Skin of body (tissue), 3 donors: ENCODE results near the gene UBE2N. TPM values are rescaled to one million over a fixed set of nuclear protein-coding genes. Genes with fewer than 3 reads are reported as not detected.

Experiments used
- DNase-seq: peaks from one replicate; lab custom pipeline; 2025; lab: John Stamatoyannopoulos, UW
- small RNA-seq: library from RNA; depleted of rRNA; stranded (forward); fragments of <200 nt; gene quantifications from one replicate; pipeline ENCODE3, GENCODE V24; 2014; ENCODE audit warnings: low replicate concordance
- total RNA-seq: library from RNA; depleted of rRNA; stranded (reverse); fragments of >200 nt; gene quantifications from one replicate; pipeline ENCODE4 v1.2.3, GENCODE V29; 2014

Gene UBE2N
- total RNA-seq, 1 donor from 2014 or later: 69.3 TPM

DNA sequence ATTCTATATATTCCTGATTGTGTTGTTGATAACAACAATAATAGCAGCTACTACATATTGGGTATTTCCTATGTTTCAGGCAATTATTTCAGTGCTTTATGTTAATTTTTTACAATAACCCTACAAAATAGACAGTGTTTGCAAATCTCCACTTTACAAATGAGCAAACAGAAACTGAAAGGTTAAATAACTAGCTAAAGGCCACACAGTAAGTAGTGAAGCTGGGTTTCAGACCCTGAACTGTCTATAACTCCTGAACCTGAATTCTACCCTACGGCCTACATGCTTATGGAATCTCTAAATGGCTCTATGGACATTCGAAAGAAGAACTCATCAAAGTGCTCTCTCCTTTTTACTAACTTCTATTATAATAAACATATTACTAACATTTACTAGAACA lies 83.7 kb downstream of the UBE2N start:
- DNase-seq: no peak

DNA sequence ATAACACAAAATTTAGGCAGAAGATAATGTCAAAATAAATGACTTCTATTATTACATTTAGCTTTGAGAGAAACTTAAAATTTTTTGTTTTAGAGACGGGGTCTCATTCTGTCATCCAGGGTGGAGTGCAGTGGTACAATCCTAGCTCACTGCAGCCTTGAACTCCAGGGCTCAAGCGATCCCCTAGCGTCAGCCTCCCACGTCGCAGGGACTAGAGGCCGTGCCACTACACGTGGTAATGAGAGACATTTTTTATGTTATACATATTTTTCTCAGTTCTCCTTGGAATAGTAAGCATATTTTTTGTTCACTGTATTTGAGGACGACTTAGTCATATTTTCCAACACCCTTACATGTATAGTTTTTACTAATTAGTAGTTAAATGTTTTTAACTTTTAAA lies 85.5 kb downstream of the UBE2N start:
- no peak for DNase-seq

Small RNA genes lying within 50 kb of the gene (small RNA-seq; reads per million reads assigned to genes)
- not detected for gene RF00019

Other genes with a start within 250 kb of the UBE2N start
- gene NUDT4, start 64.0 kb downstream of the UBE2N start, total RNA-seq: 54.1 TPM
- gene MRPL42, start 25.6 kb upstream of the UBE2N start, total RNA-seq: 40.7 TPM
- gene SOCS2, start 130.7 kb upstream of the UBE2N start, total RNA-seq: 23.7 TPM
- 15.5 TPM for gene CRADD, start 235.4 kb upstream of the UBE2N start, total RNA-seq